Neural progenitor cell (in vitro differentiated cells): ENCODE measurements around the gene PLGRKT.

Experiments used
- CTCF ChIP-seq: fragments of 200-600 bp; sonication (generic); IDR thresholded peaks from 2 replicates; pipeline ENCODE4 v1.5.1; 2017; ENCODE audit warnings: antibody characterized with exemption, mild to moderate bottlenecking
- EZH2 ChIP-seq: fragments of 200-600 bp; sonication (generic); IDR thresholded peaks from 2 replicates; pipeline ENCODE4 v1.6.1; 2017; ENCODE audit warnings: antibody characterized with exemption, mild to moderate bottlenecking, moderate library complexity

- no peak for TF ChIP-seq CTCF
- no peak for TF ChIP-seq EZH2
Observed at GRCh38 chr9:5360341-5360740, 77.4 kb downstream of the PLGRKT start.
